ENCODE data around the gene NOMO2.
"Not testable (repeated sequence)": the region's sequence is repeated elsewhere in the genome, so short reads cannot be mapped to it uniquely, and the experiment has no call there.

NOMO2 gene

GRCh38 chr16:18525882-18526482 lies 35.9 kb downstream of the NOMO2 start:
- not testable (repeated sequence) for DNase-seq (ENCODE audit: extremely low read depth in 1 of 2, low read depth in 1 of 2)

GRCh38 chr16:18522637-18523036 lies 39.3 kb downstream of the NOMO2 start:
- not testable (repeated sequence) for DNase-seq (ENCODE audit: extremely low read depth in 1 of 2, low read depth in 1 of 2)

- DNase-seq (ENCODE audit: extremely low read depth in 1 of 2, low read depth in 1 of 2): not testable (repeated sequence)
Observed at GRCh38 chr16:18521445-18522181, 40.3 kb downstream of the NOMO2 start.

GRCh38 chr16:18518536-18519283 lies 43.2 kb downstream of the NOMO2 start:
- DNase-seq (ENCODE audit: extremely low read depth in 1 of 2, low read depth in 1 of 2): not testable (repeated sequence)

GRCh38 chr16:18498430-18498829 lies 63.5 kb downstream of the NOMO2 start:
- DNase-seq (ENCODE audit: extremely low read depth in 1 of 2, low read depth in 1 of 2): not testable (repeated sequence)

- DNase-seq (ENCODE audit: extremely low read depth in 1 of 2, low read depth in 1 of 2): not testable (repeated sequence)
Observed at GRCh38 chr16:18497032-18497431, 64.9 kb downstream of the NOMO2 start.

- DNase-seq (ENCODE audit: extremely low read depth in 1 of 2, low read depth in 1 of 2): not testable (repeated sequence)
Observed at GRCh38 chr16:18492118-18492897, 69.6 kb downstream of the NOMO2 start.

GRCh38 chr16:18436025-18436424 lies 125.9 kb downstream of the NOMO2 start:
- not testable (repeated sequence) for DNase-seq (ENCODE audit: extremely low read depth in 1 of 2, low read depth in 1 of 2)

- DNase-seq (ENCODE audit: extremely low read depth in 1 of 2, low read depth in 1 of 2): not testable (repeated sequence)
Observed at GRCh38 chr16:18415827-18416226, 146.1 kb downstream of the NOMO2 start.

GRCh38 chr16:18409532-18410293 lies 152.2 kb downstream of the NOMO2 start:
- not testable (repeated sequence) for DNase-seq (ENCODE audit: extremely low read depth in 1 of 2, low read depth in 1 of 2)

- not testable (repeated sequence) for DNase-seq (ENCODE audit: extremely low read depth in 1 of 2, low read depth in 1 of 2)
Observed at GRCh38 chr16:18401851-18402657, 159.8 kb downstream of the NOMO2 start.

GRCh38 chr16:18401159-18401558 lies 160.7 kb downstream of the NOMO2 start:
- DNase-seq (ENCODE audit: extremely low read depth in 1 of 2, low read depth in 1 of 2): peak in 1 of 2 donors; percentile 5

- not testable (repeated sequence) for DNase-seq (ENCODE audit: extremely low read depth in 1 of 2, low read depth in 1 of 2)
Observed at GRCh38 chr16:18394363-18394762, 167.5 kb downstream of the NOMO2 start.

GRCh38 chr16:18387767-18388166 lies 174.1 kb downstream of the NOMO2 start:
- not testable (repeated sequence) for DNase-seq (ENCODE audit: extremely low read depth in 1 of 2, low read depth in 1 of 2)

GRCh38 chr16:18386517-18386916 lies 175.4 kb downstream of the NOMO2 start:
- not testable (repeated sequence) for DNase-seq (ENCODE audit: extremely low read depth in 1 of 2, low read depth in 1 of 2)

- not testable (repeated sequence) for DNase-seq (ENCODE audit: extremely low read depth in 1 of 2, low read depth in 1 of 2)
Observed at GRCh38 chr16:18385285-18385684, 176.6 kb downstream of the NOMO2 start.

- not testable (repeated sequence) for DNase-seq (ENCODE audit: extremely low read depth in 1 of 2, low read depth in 1 of 2)
Observed at GRCh38 chr16:18384869-18385268, 177.0 kb downstream of the NOMO2 start.

- not testable (repeated sequence) for DNase-seq (ENCODE audit: extremely low read depth in 1 of 2, low read depth in 1 of 2)
Observed at GRCh38 chr16:18384098-18384636, 177.7 kb downstream of the NOMO2 start.

GRCh38 chr16:18382696-18383095 lies 179.2 kb downstream of the NOMO2 start:
- not testable (repeated sequence) for DNase-seq (ENCODE audit: extremely low read depth in 1 of 2, low read depth in 1 of 2)
